CD4-positive, alpha-beta T cell treated with Interleukin-21 for 1 hour (primary cell): ENCODE measurements around the gene FLCN.

Experiments
- DNase-seq: peaks from one replicate; pipeline ENCODE4 v3.0.0-alpha.2; 2020

FLCN gene

DNA sequence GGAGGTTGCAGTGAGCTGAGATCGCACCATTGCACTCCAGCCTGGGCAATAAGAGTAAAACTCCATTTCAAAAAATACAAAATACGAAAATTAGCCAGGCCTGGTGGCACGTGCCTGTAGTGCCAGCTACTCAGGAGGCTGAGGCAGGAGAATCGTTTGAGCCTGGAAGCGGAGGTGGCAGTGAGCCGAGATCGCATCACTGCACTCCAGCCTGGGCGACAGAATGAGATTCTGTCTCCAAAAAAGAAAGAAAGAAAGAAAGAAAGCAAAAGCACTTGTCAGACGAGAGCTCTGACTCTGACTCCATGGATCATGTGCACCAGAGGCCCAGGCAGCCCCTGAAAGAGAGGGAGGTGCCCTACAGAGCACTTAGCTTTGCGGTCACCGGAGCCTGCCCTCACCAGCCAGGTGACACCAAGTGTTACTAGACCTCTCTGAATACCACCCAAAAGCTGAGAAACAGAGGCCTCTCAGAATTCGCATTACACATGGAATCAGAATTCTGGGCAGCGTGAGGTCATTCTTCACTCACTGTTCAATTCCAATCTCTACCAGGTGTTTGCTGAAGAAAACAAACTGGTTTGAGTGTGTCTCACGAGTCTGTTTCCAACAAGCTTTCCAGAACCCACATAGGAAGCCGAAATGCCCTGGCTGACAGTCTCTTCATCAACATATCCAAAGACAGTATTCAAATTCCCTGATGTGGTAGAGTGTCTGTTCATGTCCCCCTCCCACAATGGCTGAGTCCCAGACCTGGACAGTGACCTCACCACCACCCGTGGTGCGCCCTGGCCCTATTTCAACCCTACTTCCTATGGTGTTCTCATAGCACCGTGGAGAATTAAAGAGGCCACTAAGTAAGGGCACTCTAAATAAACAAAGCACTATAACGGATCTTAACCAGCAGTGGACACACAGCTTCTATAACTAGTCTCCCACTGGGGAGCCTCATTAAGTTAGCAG, 1.5 kb downstream of the FLCN start:
- DNase-seq = no peak

DNA sequence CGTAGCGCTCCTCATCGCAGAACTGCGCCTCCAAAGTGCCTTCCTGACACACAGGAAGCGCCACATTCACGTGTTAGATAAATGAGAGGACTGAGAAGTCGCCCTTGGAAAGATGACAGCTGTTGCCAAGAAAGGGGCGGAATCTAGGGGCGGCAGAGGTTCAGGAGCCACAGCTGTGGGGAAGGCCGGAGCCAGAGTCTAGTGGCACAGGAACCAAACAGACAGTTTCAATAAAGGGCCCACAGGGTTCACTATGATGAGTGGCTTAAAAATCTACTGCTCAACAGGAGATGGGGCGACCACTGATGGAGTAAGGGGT, 4.7 kb downstream of the FLCN start:
- no peak for DNase-seq

DNA sequence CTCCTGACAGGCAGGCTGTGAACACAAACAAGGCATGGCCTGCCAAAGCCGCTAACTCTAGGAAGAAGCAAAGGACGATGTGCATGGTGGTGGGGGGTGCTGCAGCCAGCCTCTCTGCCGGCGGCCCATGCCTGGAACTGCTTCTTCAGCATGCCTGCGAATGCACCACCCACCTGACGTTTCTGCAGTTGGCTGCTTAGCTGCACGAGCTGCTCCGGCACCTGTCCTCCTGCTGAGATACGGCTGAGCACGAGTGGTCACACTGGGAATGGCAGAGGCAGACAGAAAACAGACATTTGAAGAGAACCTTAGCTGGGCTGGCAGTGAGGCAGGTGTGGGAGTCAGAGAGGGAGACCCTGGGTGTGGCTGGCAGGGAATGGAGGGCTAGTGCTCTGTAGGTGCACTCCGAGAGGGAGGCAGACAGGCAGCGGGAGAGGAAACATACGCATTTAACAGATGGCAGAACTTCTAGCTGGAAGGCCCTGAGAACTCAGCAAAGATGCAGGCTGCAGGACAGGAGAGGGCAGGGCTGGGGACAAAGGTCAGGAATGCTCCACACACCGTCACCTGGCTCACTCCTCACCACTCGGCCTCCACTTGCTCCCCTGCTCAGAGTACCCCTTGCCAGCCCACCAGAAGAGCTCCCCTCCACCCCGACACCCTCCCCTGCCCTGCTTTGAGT, 5.2 kb downstream of the FLCN start:
- no peak for DNase-seq

DNA sequence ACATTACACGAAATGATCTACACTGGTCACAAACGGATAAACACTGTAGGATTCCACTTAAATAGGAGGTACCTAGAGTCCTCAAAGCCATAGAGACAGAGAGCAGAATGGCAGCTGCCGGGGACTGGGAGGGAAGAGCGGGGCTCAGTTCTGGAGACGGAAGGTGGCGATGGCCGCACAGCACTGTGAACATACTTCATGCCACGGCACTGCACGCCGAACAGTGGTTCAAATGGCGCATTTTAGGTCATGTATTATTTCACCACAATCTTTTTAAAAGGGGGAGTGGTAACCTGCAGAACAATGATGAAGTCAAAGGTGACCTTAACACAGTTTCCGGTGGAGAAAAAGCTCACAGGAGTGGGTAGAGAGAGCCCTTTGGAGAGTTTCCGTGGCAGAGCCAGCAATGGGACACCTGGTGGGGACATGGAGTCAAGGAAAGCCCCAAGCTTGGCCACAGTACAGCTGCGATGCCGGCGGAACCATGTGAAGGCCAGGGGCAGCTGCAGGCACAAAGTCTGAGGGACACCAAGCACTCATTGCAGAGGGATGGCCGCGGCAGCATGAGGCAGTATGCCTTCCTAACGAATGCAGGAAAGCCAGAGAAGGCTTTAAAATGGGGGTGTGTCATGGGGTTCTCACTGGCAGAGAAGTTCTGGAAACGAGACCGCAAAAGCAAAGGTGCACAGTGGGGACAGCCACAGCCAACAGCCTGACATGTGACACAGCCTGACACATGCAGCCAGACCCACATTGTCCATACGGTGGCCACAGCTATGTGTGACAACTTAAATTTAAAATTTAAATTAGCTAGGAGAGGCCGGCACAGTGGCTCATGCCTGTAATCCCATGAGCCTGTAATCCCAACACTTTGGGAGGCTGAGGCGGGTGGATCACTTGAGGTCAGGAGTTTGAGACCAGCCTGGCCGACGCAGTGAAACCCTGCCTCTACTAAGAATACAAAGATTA, 7.3 kb downstream of the FLCN start:
- DNase-seq = no peak

DNA sequence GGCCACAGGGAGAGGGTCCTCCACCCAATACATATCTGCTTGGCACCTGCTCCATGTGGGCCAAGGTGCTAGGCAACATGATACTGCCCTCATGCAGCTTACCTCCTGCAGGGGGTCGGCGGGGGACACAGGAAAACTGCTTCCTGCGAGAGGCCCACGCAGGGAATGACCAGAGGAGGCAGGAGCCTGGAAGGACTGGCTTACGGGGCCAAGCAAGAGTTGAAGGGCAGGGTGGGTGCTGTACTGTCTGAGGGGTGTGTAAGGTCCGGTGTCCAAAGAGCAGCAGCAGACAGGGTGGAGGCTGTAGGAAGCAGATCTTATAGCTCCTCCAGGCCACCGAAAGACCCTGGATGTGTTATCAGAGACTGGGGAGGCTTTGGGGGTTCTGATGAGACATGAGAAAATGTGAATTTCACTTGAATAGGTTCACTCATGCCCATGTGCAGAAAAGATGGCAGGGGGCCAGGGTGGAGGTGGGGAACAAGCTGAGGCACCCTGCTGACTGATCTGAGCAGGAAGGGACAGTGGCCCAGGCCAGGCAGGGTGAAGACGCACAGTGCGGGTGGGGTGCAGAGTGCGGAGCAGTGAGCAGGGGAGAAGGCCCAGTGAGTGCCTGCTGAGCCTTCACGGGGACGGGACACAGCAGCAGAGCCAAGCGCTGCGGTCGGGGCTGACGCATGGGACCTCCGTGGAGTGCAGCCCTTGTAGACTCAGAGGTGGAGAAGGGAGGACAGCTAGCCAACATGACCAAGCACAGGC, 8.3 kb downstream of the FLCN start:
- DNase-seq = no peak

DNA sequence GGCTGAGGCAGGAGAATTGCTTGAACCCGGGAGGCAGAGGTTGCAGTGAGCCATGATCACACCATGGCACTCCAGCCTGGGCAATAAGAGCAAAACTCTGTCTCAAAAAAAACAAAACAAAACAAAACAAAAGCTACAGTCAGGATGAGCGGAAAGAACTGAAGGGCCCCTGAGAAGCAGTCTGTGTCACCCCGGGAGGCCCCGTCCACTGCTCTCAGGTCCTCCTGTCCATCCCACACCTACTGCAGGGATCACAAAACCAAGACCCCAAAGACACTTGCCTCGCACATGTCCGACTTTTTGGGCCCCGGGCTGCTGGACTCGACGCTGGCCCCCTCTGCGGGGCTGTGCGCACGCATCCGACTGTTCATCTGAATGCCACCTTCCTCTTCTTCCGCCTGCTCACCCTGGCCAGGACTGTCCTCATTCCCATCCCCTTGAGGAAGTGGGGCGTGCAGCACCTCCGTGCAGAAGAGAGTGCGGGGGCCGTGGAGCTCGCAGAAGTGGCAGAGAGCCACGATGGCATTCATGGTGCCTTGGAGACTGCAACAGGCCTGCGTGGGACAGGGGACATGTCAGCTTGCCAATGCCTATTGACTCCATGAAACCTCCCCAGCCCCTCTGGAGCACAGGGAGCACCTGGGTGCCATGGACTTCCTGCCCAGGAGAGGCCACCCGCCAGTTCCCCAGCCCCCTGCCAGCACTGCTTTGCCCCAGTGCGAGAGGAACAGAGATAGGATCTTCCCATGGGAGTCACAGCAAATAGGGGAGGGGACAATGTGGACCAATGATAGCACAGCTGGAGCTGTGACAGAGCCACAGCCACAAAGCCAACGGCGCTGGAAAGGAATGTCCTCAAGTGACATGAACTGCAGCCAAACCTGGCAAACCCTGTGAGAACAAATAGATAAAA, 9.1 kb downstream of the FLCN start:
- no peak for DNase-seq

DNA sequence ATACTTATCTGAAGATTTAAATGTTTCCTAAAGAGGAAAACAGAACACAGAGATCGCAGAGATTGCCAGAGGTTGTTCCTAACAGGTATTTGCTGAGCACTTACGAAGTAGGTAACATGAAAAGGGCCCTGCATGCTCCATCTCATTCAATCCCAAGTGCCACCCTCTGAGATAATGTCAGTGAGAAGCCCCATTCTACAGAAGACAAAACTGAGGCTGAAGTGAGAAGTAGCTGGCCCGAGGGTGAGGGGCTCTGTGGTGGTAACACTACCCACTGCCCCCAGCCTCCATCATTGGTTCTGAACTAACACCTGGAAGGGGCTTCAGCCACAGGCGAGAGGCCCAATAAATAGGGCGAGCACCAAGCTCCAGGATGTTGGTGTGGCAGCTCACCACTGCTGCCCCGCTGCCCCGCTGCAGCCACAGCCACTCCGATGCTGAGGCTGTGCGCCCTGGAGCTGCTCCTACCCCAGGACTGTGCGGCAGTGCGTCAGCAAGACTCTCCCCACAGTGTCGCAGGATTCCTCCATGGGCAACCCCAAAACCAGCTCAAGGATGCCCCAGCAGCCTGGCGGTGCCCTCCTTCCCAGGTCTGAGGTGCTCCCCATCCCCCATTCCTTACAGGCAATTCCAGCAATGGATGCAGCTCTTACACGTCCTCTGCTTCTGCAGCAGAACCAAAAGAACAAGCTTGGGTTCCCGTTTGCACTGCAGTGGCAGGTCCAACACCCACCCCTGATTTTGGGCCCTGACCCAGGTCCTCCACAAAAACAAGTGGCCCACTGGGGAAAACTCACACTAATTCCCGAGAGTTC, 10.3 kb downstream of the FLCN start:
- no peak for DNase-seq

DNA sequence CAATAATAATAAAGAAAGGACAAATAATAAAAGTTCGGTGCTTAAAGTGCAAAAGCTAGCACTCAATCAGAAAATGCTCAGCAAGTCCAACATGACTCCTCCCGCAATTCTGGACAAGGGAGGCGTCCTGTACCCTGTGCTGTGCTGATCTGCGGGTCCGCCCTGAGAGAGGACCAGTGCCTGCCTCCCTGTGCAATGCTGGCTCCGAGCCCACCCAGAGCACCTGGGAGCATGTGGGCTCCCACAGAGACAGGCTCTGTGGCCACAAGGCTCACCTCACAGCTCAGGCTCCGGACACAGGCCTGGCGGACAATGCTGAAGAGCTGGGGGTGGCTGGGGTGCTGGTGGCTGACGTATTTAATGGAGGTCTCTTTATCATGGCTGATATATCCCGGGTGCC, 11.1 kb downstream of the FLCN start:
- DNase-seq = no peak

GRCh38 chr17:17224137-17224536, 12.8 kb downstream of the FLCN start:
- no peak for DNase-seq

- no peak for DNase-seq
Measured at GRCh38 chr17:17223736-17224135, 13.2 kb downstream of the FLCN start.

- DNase-seq = no peak
Measured at GRCh38 chr17:17221329-17221728, 15.6 kb downstream of the FLCN start.

- DNase-seq = no peak
Measured at GRCh38 chr17:17220529-17220928, 16.4 kb downstream of the FLCN start.

DNA sequence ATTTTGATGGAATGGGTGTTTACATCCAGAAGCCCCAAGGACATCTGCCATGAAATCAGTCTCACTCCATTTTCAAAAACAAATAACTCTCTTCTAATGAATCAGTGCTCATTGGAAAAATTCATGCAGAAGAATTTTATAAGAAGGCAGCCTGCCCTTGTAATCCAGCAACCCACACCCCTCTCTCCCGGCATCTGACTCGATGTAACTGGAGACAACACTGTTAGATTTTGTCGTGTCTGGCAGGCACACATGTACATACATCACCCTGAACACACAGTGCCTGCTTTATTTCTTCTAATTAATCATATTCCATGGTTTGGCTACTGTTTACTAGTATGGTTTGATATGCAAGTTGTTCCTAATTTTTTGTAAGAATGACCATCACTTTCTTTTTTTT, 19.0 kb downstream of the FLCN start:
- no peak for DNase-seq

- no peak for DNase-seq
Measured at GRCh38 chr17:17216776-17217175, 20.2 kb downstream of the FLCN start.

GRCh38 chr17:17216236-17216635, 20.7 kb downstream of the FLCN start:
- no peak for DNase-seq

GRCh38 chr17:17215575-17215974, 21.4 kb downstream of the FLCN start:
- DNase-seq = no peak

DNA sequence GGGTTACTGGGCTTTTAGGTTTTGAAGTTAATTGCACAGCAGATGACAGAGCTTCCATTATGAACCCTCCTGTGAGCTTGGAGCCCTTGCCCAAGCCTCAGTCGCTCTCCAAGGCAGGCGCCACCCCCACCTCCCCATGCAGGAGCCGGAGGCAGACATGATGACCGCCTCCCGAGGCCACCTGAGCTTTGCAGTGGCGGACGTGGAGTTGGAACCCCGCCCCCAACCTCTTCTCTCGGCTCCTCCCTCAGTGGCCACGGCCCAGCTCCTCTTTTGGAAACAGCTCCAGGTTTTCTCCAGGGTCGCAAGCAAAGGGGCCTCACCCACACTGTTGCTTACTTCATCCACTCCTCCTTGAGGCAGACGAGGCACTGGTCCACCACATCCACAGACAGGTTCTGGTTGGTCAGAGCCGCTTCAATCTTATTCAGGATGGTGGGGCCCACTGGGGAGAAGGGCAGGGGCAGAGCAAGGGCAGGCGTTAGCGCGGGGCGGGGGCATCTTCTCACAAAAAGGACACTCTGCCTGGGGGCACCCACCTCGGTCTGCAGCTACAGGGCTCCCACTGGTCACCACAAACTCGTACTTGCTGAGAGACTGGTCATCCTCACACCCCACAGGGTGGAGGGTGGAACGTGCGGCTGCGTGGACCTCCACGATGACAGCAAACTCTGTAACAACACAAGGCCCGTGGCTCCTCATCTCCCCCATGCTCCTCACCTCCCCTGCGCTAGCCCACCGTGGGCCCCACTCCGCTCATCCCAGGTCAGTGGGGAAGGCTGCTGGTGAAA, 22.1 kb downstream of the FLCN start:
- no peak for DNase-seq

GRCh38 chr17:17213775-17214174, 23.2 kb downstream of the FLCN start:
- no peak for DNase-seq

DNA sequence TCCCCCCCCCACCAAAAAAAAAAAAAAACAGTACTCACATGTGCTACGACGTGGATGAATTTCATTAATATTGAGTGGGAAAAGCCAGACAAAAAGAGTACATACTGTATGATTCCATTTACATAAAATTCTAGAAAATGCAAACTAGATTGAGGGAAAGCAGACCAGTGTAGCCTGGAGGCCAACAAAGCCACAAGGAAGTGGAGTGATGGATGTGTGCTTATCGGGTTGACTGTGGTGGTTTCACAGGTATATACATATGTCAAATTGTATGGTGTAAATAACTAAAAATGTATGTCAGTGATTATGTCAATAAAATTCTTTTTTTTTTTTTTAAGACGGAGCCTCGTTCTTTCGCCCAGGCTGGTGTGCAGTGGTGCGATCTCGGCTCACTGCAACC, 29.0 kb downstream of the FLCN start:
- no peak for DNase-seq

DNA sequence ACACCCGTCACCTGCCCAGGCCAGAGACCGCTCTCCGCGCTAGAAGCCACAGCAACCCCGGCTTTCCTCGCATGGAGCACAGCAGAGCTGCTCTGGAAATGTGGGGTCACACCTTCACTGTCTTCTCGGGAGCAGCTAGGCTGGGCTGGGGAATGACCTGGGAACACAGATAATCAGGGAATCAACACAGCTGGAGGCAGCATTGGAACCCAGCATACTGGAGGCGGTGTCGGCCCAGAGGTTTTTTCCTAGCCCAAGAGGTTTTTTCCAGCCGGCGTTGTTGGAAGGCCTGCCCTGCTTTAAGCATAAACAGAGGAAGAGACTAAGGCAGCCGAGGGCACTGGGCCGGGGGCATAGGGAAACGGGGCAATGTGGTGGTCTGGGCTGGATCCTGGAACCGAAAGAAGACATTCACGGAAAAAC, 30.0 kb downstream of the FLCN start:
- DNase-seq = no peak
